PC-3 (cell line): ENCODE results near the gene CRB2.

Experiments used
- CTCF ChIP-seq: fragments of 300-600 bp; sonication (generic); conservative IDR thresholded peaks from 2 replicates; pipeline ENCODE4 v1.5.1; 2017; ENCODE audit warnings: antibody characterized with exemption, low read depth, mild to moderate bottlenecking, low read length
- EZH2 ChIP-seq: fragments of 300-600 bp; sonication (generic); IDR thresholded peaks from one replicate; pipeline ENCODE4 v1.6.1; 2017; ENCODE audit warnings: antibody characterized with exemption, mild to moderate bottlenecking, low read length; ENCODE audit not compliant: unreplicated experiment
- EZH2phosphoT487 ChIP-seq: fragments of 300-600 bp; sonication (generic); IDR thresholded peaks from 2 replicates; pipeline ENCODE4 v1.6.1; 2018; ENCODE audit warnings: mild to moderate bottlenecking, antibody characterized with exemption, low read length, borderline replicate concordance

GRCh38 chr9:123391946-123392345 is 35.9 kb downstream of the CRB2 start:
- no peak for TF ChIP-seq CTCF
- TF ChIP-seq EZH2, result no peak
- TF ChIP-seq EZH2phosphoT487, result no peak
